ENCODE data around the gene PARP11. TPM values are rescaled to one million over a fixed set of nuclear protein-coding genes. Genes with fewer than 3 reads are reported as not detected.

The PARP11 gene
- total RNA-seq = 10 to 100 TPM; 20.9 to 23.0 TPM

DNA sequence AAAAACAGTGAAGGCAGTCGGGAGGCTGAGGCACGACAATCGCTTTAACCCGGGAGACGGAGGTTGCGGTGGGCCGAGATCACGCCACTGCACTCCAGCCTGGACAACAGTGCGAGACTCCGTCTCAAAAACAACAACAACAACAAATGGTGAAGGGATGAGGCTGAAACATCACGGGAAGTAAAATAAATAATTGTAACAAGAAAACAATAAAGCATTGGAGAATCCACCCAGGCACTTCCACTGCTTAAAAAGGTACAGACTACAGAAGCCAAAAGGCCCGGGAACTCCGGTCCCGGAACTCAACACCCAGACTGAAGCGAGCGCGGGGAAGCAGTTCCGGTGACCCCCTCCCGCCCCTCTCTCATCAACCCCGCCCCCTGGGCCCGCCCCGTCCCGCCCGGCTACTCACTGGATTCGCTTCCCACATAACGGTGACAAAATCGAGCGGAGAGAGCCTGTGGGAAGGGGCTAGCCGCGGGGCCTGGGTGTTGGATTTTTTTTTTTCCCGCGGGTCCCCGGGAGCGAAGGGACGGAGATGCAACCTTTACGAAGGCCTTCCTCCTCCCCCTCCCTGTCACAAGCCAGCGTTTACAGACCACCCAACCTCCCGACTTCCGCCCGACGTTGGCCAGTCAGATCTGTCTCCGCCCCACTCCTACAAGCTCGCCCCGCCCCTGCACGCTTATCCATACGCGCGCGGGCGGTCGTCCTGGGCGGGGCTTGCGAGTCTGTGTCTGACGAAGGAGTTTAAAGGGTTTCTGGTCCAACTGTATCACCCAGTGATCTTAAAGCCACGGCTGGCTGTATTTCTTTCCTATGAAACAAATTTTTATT is at the start of gene PARP11:
Gene PARP11 (minus strand): TSS at position 600 of the 837 bp plus-strand sequence. CDS start 170 bp downstream, at position 430.
- Mint-ChIP-seq H3K9me3 (ENCODE audit: low read depth) (peaks cover 3% of the 10 kb centered on the region), H3K4me1 (peaks cover 46% of the 10 kb centered on the region), H3K27ac (peak within 1 kb of the TSS; percentile 98), H3K27me3 (no peaks in the 10 kb centered on the region), H3K36me3 (ENCODE audit: low read depth) (peaks cover 14% of the 10 kb centered on the region), H3K4me3 (peak within 1 kb of the TSS; percentile 96)
- ChIA-PET POLR2A (interaction anchor here (0.8 to 1.0 kb wide), 2 partner anchors 398 to 403 kb away, joined by 3 to 5 read pairs; no protein-coding TSS in a partner anchor), CTCF (interaction anchor here (1.0 to 1.6 kb wide), 2 partner anchors 12 to 23 kb away, joined by 3 to 5 read pairs; no protein-coding TSS in a partner anchor)
- intact Hi-C loops (cut with DNase I, micrococcal nuclease) = loop anchor here (1.0 to 10.0 kb wide), 14 partner anchors 120 to 996 kb away; partner anchors contain the start of genes CRACR2A (in 2 of the 2), RAD51AP1 (in 2 of the 2), AKAP3 (in 1 of the 2) and CCND2 (in 1 of the 2)
- DNase-seq (peak; percentile 99), ATAC-seq (peak; percentile 93)

DNA sequence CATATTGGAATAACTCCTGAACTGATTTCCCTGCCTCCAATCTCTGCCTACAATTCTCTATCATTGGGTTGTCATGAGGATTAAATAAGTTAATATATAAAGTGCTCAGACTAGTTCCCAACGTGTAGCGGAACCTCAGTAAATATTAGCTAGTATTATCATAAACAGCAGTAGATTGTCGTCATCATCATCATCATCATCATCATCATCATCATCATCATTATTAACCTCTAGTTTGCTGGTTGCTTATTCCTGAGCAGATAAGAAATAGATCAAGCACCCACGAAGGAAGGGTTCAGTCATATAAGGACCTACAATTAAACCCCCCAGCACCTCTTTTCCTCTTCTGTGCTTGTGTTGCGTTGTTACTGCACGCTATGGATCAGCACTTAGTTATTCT is 48.8 kb upstream of the PARP11 start:
- ChIA-PET CTCF (interaction anchor here (1.0 kb wide), 1 partner anchor 28 kb away, joined by 3 read pairs; no protein-coding TSS in a partner anchor), POLR2A (no interaction called here)
- no peak overlapping the region for H3K27ac Mint-ChIP-seq
- H3K4me1 Mint-ChIP-seq = peaks cover 23% of the 10 kb centered on the region
- no peaks in the 10 kb centered on the region for H3K9me3 Mint-ChIP-seq (ENCODE audit: low read depth)
- ATAC-seq (no peak), DNase-seq (no peak)
- H3K4me3 Mint-ChIP-seq = no peak overlapping the region
- no peaks in the 10 kb centered on the region for H3K27me3 Mint-ChIP-seq
- intact Hi-C loops (cut with DNase I, micrococcal nuclease) = no loop called here
- H3K36me3 Mint-ChIP-seq (ENCODE audit: low read depth) = no peaks in the 10 kb centered on the region

GRCh38 chr12:3921526-3921925 is 48.3 kb upstream of the PARP11 start:
- no peak overlapping the region for H3K27ac Mint-ChIP-seq
- no peak overlapping the region for H3K4me3 Mint-ChIP-seq
- intact Hi-C loops (cut with DNase I, micrococcal nuclease) = no loop called here
- ChIA-PET CTCF (no interaction called here), POLR2A (no interaction called here)
- peaks cover 23% of the 10 kb centered on the region for H3K4me1 Mint-ChIP-seq
- H3K36me3 Mint-ChIP-seq (ENCODE audit: low read depth) = no peaks in the 10 kb centered on the region
- DNase-seq (no peak), ATAC-seq (no peak)
- H3K27me3 Mint-ChIP-seq = no peaks in the 10 kb centered on the region
- no peaks in the 10 kb centered on the region for H3K9me3 Mint-ChIP-seq (ENCODE audit: low read depth)

DNA sequence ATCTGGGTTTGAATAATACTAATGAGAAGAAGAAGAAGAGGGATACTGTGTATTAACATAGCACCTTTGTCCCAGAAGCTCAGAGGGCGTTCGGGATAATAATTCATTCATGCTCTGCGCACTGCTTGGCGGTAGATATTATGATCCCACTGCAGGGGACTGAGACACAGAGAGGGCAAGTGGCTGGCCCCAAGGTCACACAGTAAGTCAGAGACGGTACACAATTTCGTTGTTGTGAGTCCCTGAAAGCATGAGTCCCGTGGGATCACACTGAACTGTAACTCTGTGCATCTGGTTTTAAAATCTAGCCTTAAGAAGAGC is 47.9 kb upstream of the PARP11 start:
- H3K27me3 Mint-ChIP-seq = no peaks in the 10 kb centered on the region
- peaks cover 23% of the 10 kb centered on the region for H3K4me1 Mint-ChIP-seq
- no peak overlapping the region for H3K4me3 Mint-ChIP-seq
- DNase-seq (no peak), ATAC-seq (no peak)
- intact Hi-C loops (cut with DNase I, micrococcal nuclease) = no loop called here
- POLR2A ChIA-PET = no interaction called here
- no peak overlapping the region for H3K27ac Mint-ChIP-seq
- no peaks in the 10 kb centered on the region for H3K9me3 Mint-ChIP-seq (ENCODE audit: low read depth)
- no peaks in the 10 kb centered on the region for H3K36me3 Mint-ChIP-seq (ENCODE audit: low read depth)
- CTCF ChIA-PET = no interaction called here

GRCh38 chr12:3920351-3921150 is 47.4 kb upstream of the PARP11 start:
- DNase-seq = no peak
- H3K36me3 Mint-ChIP-seq (ENCODE audit: low read depth) = no peaks in the 10 kb centered on the region
- POLR2A ChIA-PET = no interaction called here
- H3K27me3 Mint-ChIP-seq = no peaks in the 10 kb centered on the region
- H3K4me3 Mint-ChIP-seq = no peak overlapping the region
- CTCF ChIA-PET = no interaction called here
- no peak for ATAC-seq
- peaks cover 20% of the 10 kb centered on the region for H3K4me1 Mint-ChIP-seq
- no peak overlapping the region for H3K27ac Mint-ChIP-seq
- no peaks in the 10 kb centered on the region for H3K9me3 Mint-ChIP-seq (ENCODE audit: low read depth)
- intact Hi-C loops (cut with DNase I, micrococcal nuclease) = no loop called here

- H3K36me3 Mint-ChIP-seq (ENCODE audit: low read depth) = peaks cover 30% of the 10 kb centered on the region
- H3K4me3 Mint-ChIP-seq = no peak overlapping the region
- ChIA-PET CTCF (interaction anchor here (1.6 kb wide), 2 partner anchors 9 to 12 kb away, joined by 5 read pairs; no protein-coding TSS in a partner anchor), POLR2A (no interaction called here)
- DNase-seq (peak; percentile 37), ATAC-seq (peak; percentile 81)
- peaks cover 23% of the 10 kb centered on the region for H3K4me1 Mint-ChIP-seq
- H3K27ac Mint-ChIP-seq = peak overlapping the region; percentile 20
- peaks cover 18% of the 10 kb centered on the region for H3K9me3 Mint-ChIP-seq (ENCODE audit: low read depth)
- H3K27me3 Mint-ChIP-seq = no peaks in the 10 kb centered on the region
- intact Hi-C loops (cut with DNase I, micrococcal nuclease) = no loop called here
Measured at GRCh38 chr12:3913278-3913677, 40.1 kb upstream of the PARP11 start.

- ChIA-PET POLR2A (no interaction called here), CTCF (interaction anchor here (0.6 to 1.6 kb wide), 3 partner anchors 9 to 47 kb away, joined by 3 to 5 read pairs (median 5); no protein-coding TSS in a partner anchor)
- ATAC-seq (no peak), DNase-seq (no peak)
- Mint-ChIP-seq H3K4me3 (no peak overlapping the region), H3K36me3 (ENCODE audit: low read depth) (peaks cover 30% of the 10 kb centered on the region), H3K27me3 (no peaks in the 10 kb centered on the region), H3K9me3 (ENCODE audit: low read depth) (peaks cover 18% of the 10 kb centered on the region), H3K4me1 (peaks cover 27% of the 10 kb centered on the region), H3K27ac (peak overlapping the region; percentile 20)
- intact Hi-C loops (cut with DNase I, micrococcal nuclease) = no loop called here
Measured at GRCh38 chr12:3912863-3913262, 39.7 kb upstream of the PARP11 start.

DNA sequence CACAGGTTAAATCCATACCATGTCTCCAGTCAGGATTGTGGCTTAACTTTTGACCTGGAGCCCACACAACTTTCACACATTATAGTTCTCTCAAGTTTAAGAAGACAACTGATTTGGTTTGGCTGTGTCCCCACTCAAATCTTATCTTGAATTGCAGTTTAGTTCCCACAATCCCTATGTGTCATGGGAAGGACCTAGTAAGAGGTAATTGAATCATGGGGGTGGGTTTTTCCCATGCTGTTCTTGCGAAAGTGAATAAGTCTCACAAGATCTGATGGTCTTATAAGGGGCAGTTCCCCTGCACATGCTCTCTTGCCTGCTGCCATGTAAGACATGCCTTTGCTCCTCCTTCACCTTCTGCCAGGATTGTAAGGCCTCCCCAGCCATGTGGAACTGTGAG is 38.2 kb upstream of the PARP11 start:
- CTCF ChIA-PET = no interaction called here
- POLR2A ChIA-PET = no interaction called here
- Mint-ChIP-seq H3K27ac (peak overlapping the region; percentile 2), H3K36me3 (ENCODE audit: low read depth) (peaks cover 30% of the 10 kb centered on the region), H3K4me3 (no peak overlapping the region), H3K9me3 (ENCODE audit: low read depth) (peaks cover 18% of the 10 kb centered on the region), H3K4me1 (peaks cover 41% of the 10 kb centered on the region), H3K27me3 (no peaks in the 10 kb centered on the region)
- DNase-seq = no peak
- intact Hi-C loops (cut with DNase I, micrococcal nuclease) = no loop called here
- no peak for ATAC-seq

- H3K4me1 Mint-ChIP-seq = peaks cover 47% of the 10 kb centered on the region
- ChIA-PET CTCF (interaction anchor here (0.7 to 1.3 kb wide), 4 partner anchors 9 to 21 kb away, joined by 3 to 4 read pairs (median 4); no protein-coding TSS in a partner anchor), POLR2A (no interaction called here)
- intact Hi-C loops (cut with DNase I, micrococcal nuclease) = loop anchor here in 1 of 2 experiments (5.0 kb wide), 1 partner anchor 47 kb away; no protein-coding TSS in a partner anchor
- DNase-seq (peak; percentile 25), ATAC-seq (peak; percentile 66)
- peak overlapping the region; percentile 66 for H3K4me3 Mint-ChIP-seq
- H3K36me3 Mint-ChIP-seq (ENCODE audit: low read depth) = peaks cover 13% of the 10 kb centered on the region
- H3K27ac Mint-ChIP-seq = peak overlapping the region; percentile 81
- peaks cover 3% of the 10 kb centered on the region for H3K9me3 Mint-ChIP-seq (ENCODE audit: low read depth)
- no peaks in the 10 kb centered on the region for H3K27me3 Mint-ChIP-seq
Measured at GRCh38 chr12:3905664-3906063, 32.5 kb upstream of the PARP11 start.

- intact Hi-C loops (cut with DNase I, micrococcal nuclease) = loop anchor here in 1 of 2 experiments (5.0 kb wide), 1 partner anchor 47 kb away; no protein-coding TSS in a partner anchor
- Mint-ChIP-seq H3K4me3 (peak overlapping the region; percentile 66), H3K9me3 (ENCODE audit: low read depth) (no peaks in the 10 kb centered on the region), H3K36me3 (ENCODE audit: low read depth) (peaks cover 10% of the 10 kb centered on the region), H3K27me3 (no peaks in the 10 kb centered on the region), H3K4me1 (peaks cover 52% of the 10 kb centered on the region), H3K27ac (peak overlapping the region; percentile 81)
- DNase-seq (no peak), ATAC-seq (peak; percentile 35)
- CTCF ChIA-PET = interaction anchor here (0.7 to 1.8 kb wide), 9 partner anchors 8 to 371 kb away, joined by 3 to 7 read pairs (median 4); no protein-coding TSS in a partner anchor
- POLR2A ChIA-PET = interaction anchor here (1.0 kb wide), 1 partner anchor 372 kb away, joined by 4 read pairs; no protein-coding TSS in a partner anchor
Measured at GRCh38 chr12:3904999-3905398, 31.8 kb upstream of the PARP11 start.

- H3K36me3 Mint-ChIP-seq (ENCODE audit: low read depth) = no peaks in the 10 kb centered on the region
- H3K27ac Mint-ChIP-seq = no peak overlapping the region
- ChIA-PET POLR2A (no interaction called here), CTCF (interaction anchor here (1.8 kb wide), 1 partner anchor 10 kb away, joined by 5 read pairs; no protein-coding TSS in a partner anchor)
- H3K4me1 Mint-ChIP-seq = peaks cover 63% of the 10 kb centered on the region
- DNase-seq = no peak
- intact Hi-C loops (cut with DNase I, micrococcal nuclease) = no loop called here
- H3K9me3 Mint-ChIP-seq (ENCODE audit: low read depth) = no peaks in the 10 kb centered on the region
- ATAC-seq = no peak
- no peaks in the 10 kb centered on the region for H3K27me3 Mint-ChIP-seq
- H3K4me3 Mint-ChIP-seq = no peak overlapping the region
Measured at GRCh38 chr12:3902921-3903320, 29.7 kb upstream of the PARP11 start.
